Peyer's patch (tissue), 4 donors: ENCODE data around the gene CORO2A. TPM values are rescaled to one million over a fixed set of nuclear protein-coding genes. Genes with fewer than 3 reads are reported as not detected.

ENCODE experiments used
- DNase-seq, 3 donors: peaks; one replicate each; pipeline ENCODE4 v3.0.0-alpha.2; 2017 to 2019
- H3K27ac ChIP-seq, 4 donors: fragments of 200-600 bp; sonication (generic); one replicate each; pipeline ENCODE4 v1.5.1; 2016 to 2019
- H3K27me3 ChIP-seq, 2 donors: fragments of 200-600 bp; sonication (generic); one replicate each; pipeline ENCODE4 v1.5.1; 2019
- H3K36me3 ChIP-seq, 3 donors: fragments of 200-600 bp; sonication (generic); one replicate each; pipeline ENCODE4 v1.5.1; 2016 to 2019
- H3K4me1 ChIP-seq, 4 donors: fragments of 200-600 bp; sonication (generic); one replicate each; pipeline ENCODE4 v1.5.1; 2016 to 2019
- H3K4me3 ChIP-seq, 4 donors: fragments of 200-600 bp; sonication (generic); 1 replicate in 3 of 4; 2 replicates in 1 of 4; pipeline ENCODE4 v1.5.1; 2016 to 2019; ENCODE audit warnings: mild to moderate bottlenecking in 1 of 4
- H3K9me3 ChIP-seq, 4 donors: fragments of 200-600 bp; sonication (generic); one replicate each; pipeline ENCODE4 v1.5.1; 2016 to 2019; ENCODE audit warnings: mild to moderate bottlenecking in 1 of 4
- POLR2A ChIP-seq, 2 donors: fragments of 450-650 bp; IDR thresholded peaks; one replicate each; pipeline ENCODE4 v1.5.1; 2017; ENCODE audit warnings: antibody characterized with exemption in 2 of 2, mild to moderate bottlenecking in 2 of 2, moderate library complexity in 2 of 2
- small RNA-seq, 2 donors: library from RNA; depleted of rRNA; stranded (forward); fragments of <200 nt; gene quantifications; one replicate each; pipeline ENCODE3, GENCODE V24; 2016
- total RNA-seq, 4 donors: library from RNA; depleted of rRNA; stranded (reverse); fragments of >200 nt; gene quantifications; one replicate each; pipeline ENCODE4 v1.1.0, GENCODE V29; 2016
- TF ChIP-seq, protein P1 (sequence below), 6 experiments: fragments of 450-650 bp in 4 of 6; fragments of 200-600 bp in 2 of 6; sonication (generic) in 1 of 6; IDR thresholded peaks; one replicate each; pipeline ENCODE4 v1.5.1; 2017 to 2019; ENCODE audit warnings: antibody characterized with exemption in 6 of 6, mild to moderate bottlenecking in 3 of 6, moderate library complexity in 1 of 6

Gene CORO2A
- total RNA-seq, 4 donors from 2014 or later: 15.7 to 99.6 (median 91.9) TPM

DNA sequence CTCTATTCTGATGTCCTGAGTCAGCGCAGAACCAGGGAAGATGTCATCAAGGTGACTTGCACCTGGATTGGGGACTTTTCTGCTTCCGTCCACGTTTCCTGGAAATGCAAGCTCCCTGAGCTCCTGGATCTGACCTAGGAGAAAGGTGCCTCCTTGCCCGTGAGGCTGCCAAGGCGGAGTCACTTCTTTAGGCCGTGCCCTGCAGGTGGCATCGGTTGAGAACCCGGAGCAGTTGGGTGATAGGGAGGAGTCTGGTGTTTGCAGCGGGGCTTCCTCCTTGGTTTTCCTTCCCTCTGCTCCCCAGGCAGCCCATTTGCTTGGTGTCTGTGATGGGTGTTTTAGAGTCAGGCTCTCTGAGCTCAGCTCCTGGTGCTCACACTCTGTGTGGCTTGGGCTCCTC lies 120.7 kb downstream of the CORO2A start:
- Histone ChIP-seq H3K36me3 (peaks cover 0 to 4% (median 0%) of the 10 kb centered on the region in 3 donors), H3K27ac (peak overlapping the region in 3 of 4 donors; percentile 78 to 91 (median 82)), H3K4me1 (peaks cover 0 to 41% (median 6%) of the 10 kb centered on the region in 4 donors), H3K27me3 (no peaks in the 10 kb centered on the region), H3K4me3 (no peak overlapping the region), H3K9me3 (no peaks in the 10 kb centered on the region)
- DNase-seq: peak in 2 of 3 donors; percentile 61 to 74
- TF ChIP-seq POLR2A (IDR thresholded peaks at IDR 0.05): no peak
- TF ChIP-seq, protein P1, sequence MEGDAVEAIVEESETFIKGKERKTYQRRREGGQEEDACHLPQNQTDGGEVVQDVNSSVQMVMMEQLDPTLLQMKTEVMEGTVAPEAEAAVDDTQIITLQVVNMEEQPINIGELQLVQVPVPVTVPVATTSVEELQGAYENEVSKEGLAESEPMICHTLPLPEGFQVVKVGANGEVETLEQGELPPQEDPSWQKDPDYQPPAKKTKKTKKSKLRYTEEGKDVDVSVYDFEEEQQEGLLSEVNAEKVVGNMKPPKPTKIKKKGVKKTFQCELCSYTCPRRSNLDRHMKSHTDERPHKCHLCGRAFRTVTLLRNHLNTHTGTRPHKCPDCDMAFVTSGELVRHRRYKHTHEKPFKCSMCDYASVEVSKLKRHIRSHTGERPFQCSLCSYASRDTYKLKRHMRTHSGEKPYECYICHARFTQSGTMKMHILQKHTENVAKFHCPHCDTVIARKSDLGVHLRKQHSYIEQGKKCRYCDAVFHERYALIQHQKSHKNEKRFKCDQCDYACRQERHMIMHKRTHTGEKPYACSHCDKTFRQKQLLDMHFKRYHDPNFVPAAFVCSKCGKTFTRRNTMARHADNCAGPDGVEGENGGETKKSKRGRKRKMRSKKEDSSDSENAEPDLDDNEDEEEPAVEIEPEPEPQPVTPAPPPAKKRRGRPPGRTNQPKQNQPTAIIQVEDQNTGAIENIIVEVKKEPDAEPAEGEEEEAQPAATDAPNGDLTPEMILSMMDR (IDR thresholded peaks at IDR 0.05): no peak

Small RNA genes lying within 50 kb of the gene (small RNA-seq; reads per million reads assigned to genes)
- gene MIR6854 (0 reads per million in 2 donors), gene RF00017 (0 reads per million in 2 donors)

Other genes starting within 250 kb of the CORO2A start
- 10 to 100 TPM; 25.4 to 57.8 (median 36.6) TPM for gene ANP32B, start 209.3 kb downstream of the CORO2A start, total RNA-seq
- gene NANS, start 135.9 kb downstream of the CORO2A start, total RNA-seq: 10 to 100 TPM; 46.4 to 90.8 (median 76.7) TPM
- gene TRIM14, start 73.4 kb downstream of the CORO2A start, total RNA-seq: 100 to 1,000 TPM in 1 of 4 donors, 10 to 100 TPM in 3; 61.1 to 101 (median 72.0) TPM
- gene TBC1D2, start 63.0 kb upstream of the CORO2A start, total RNA-seq: 10 to 100 TPM; 28.1 to 68.8 (median 48.4) TPM